Peyer's patch (tissue), 4 donors: Measurements from ENCODE around the gene BRD3. TPM values are rescaled to one million over a fixed set of nuclear protein-coding genes. Genes with fewer than 3 reads are reported as not detected.
A peak's percentile ranks its signal among the peaks of the same experiment; 100 is the strongest.

Experiments
- DNase-seq, 3 donors: peaks; one replicate each; pipeline ENCODE4 v3.0.0-alpha.2; 2017 to 2019
- H3K27ac ChIP-seq, 4 donors: fragments of 200-600 bp; sonication (generic); one replicate each; pipeline ENCODE4 v1.5.1; 2016 to 2019
- H3K27me3 ChIP-seq, 2 donors: fragments of 200-600 bp; sonication (generic); one replicate each; pipeline ENCODE4 v1.5.1; 2019
- H3K36me3 ChIP-seq, 3 donors: fragments of 200-600 bp; sonication (generic); one replicate each; pipeline ENCODE4 v1.5.1; 2016 to 2019
- H3K4me1 ChIP-seq, 4 donors: fragments of 200-600 bp; sonication (generic); one replicate each; pipeline ENCODE4 v1.5.1; 2016 to 2019
- H3K4me3 ChIP-seq, 4 donors: fragments of 200-600 bp; sonication (generic); 1 replicate in 3 of 4; 2 replicates in 1 of 4; pipeline ENCODE4 v1.5.1; 2016 to 2019; ENCODE audit warnings: mild to moderate bottlenecking in 1 of 4
- H3K9me3 ChIP-seq, 4 donors: fragments of 200-600 bp; sonication (generic); one replicate each; pipeline ENCODE4 v1.5.1; 2016 to 2019; ENCODE audit warnings: mild to moderate bottlenecking in 1 of 4
- POLR2A ChIP-seq, 2 donors: fragments of 450-650 bp; IDR thresholded peaks; one replicate each; pipeline ENCODE4 v1.5.1; 2017; ENCODE audit warnings: antibody characterized with exemption in 2 of 2, mild to moderate bottlenecking in 2 of 2, moderate library complexity in 2 of 2
- total RNA-seq, 4 donors: library from RNA; depleted of rRNA; stranded (reverse); fragments of >200 nt; gene quantifications; one replicate each; pipeline ENCODE4 v1.1.0, GENCODE V29; 2016
- TF ChIP-seq, protein P1 (sequence below), 6 experiments: fragments of 450-650 bp in 4 of 6; fragments of 200-600 bp in 2 of 6; sonication (generic) in 1 of 6; IDR thresholded peaks; one replicate each; pipeline ENCODE4 v1.5.1; 2017 to 2019; ENCODE audit warnings: antibody characterized with exemption in 6 of 6, mild to moderate bottlenecking in 3 of 6, moderate library complexity in 1 of 6

Gene BRD3
- total RNA-seq, 4 donors from 2014 or later, result 16.3 to 57.8 (median 35.0) TPM

DNA sequence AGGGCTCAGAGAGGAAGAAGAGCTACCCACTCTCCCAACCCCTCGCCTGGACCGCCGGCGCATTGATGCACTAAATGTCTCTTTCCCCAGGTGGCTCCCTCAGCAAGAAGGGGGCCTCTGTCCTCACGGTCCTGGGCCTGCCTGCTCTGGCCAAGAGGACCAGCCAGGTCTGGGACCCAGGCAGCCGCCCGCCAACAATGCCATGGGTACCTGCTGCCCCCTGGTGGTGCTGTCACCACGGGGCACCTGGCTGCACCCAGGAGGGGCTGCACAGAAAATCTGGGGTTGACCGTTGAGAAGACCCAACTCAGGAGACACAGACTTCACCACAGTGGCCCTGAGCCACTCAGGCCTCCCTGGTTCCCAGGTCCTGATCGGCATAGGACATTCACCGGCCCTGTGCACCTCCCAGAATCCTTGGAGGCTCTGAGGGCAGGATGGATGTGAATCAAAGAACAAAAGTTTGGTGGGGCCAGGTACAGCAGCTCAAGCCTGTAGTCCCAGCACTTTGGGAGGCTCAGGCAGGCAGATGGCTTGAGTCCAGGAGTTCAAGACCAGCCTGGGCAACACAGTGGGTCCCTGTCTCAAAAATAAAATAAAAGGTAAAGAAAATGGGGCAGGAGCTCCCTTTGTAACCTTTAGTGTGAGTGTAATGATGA is 73.3 kb downstream of the BRD3 start:
- TF ChIP-seq, protein P1, sequence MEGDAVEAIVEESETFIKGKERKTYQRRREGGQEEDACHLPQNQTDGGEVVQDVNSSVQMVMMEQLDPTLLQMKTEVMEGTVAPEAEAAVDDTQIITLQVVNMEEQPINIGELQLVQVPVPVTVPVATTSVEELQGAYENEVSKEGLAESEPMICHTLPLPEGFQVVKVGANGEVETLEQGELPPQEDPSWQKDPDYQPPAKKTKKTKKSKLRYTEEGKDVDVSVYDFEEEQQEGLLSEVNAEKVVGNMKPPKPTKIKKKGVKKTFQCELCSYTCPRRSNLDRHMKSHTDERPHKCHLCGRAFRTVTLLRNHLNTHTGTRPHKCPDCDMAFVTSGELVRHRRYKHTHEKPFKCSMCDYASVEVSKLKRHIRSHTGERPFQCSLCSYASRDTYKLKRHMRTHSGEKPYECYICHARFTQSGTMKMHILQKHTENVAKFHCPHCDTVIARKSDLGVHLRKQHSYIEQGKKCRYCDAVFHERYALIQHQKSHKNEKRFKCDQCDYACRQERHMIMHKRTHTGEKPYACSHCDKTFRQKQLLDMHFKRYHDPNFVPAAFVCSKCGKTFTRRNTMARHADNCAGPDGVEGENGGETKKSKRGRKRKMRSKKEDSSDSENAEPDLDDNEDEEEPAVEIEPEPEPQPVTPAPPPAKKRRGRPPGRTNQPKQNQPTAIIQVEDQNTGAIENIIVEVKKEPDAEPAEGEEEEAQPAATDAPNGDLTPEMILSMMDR (IDR thresholded peaks at IDR 0.05), result peak; percentile 95 to 99 (median 98)
- TF ChIP-seq POLR2A (IDR thresholded peaks at IDR 0.05), result no peak
- H3K27me3 ChIP-seq, result no peaks in the 10 kb centered on the region
- peaks cover 0 to 32% (median 18%) of the 10 kb centered on the region in 4 donors for H3K4me1 ChIP-seq
- peak; percentile 82 to 91 (median 91) for DNase-seq
- no peaks in the 10 kb centered on the region for H3K36me3 ChIP-seq
- H3K9me3 ChIP-seq, result no peaks in the 10 kb centered on the region
- H3K4me3 ChIP-seq, result no peak overlapping the region
- peak overlapping the region in 1 of 4 donors; percentile 95 for H3K27ac ChIP-seq

- Histone ChIP-seq H3K27me3 (no peaks in the 10 kb centered on the region), H3K27ac (peak overlapping the region; percentile 88 to 95 (median 92)), H3K4me1 (peaks cover 0 to 32% (median 18%) of the 10 kb centered on the region in 4 donors), H3K36me3 (no peaks in the 10 kb centered on the region), H3K4me3 (peak overlapping the region; percentile 59 to 94 (median 90)), H3K9me3 (no peaks in the 10 kb centered on the region)
- DNase-seq, result peak in 1 of 3 donors; percentile 52
- TF ChIP-seq, protein P1 (IDR thresholded peaks at IDR 0.05), result no peak
- no peak for TF ChIP-seq POLR2A (IDR thresholded peaks at IDR 0.05)
These were observed 74.1 kb downstream of the BRD3 start for GRCh38 chr9:133993635-133994253.

- Histone ChIP-seq H3K4me1 (peaks cover 0 to 32% (median 18%) of the 10 kb centered on the region in 4 donors), H3K27ac (peak overlapping the region; percentile 88 to 95 (median 92)), H3K4me3 (peak overlapping the region; percentile 59 to 94 (median 90)), H3K27me3 (no peaks in the 10 kb centered on the region), H3K9me3 (no peaks in the 10 kb centered on the region), H3K36me3 (no peaks in the 10 kb centered on the region)
- peak; percentile 85 to 91 (median 91) for DNase-seq
- peak in 1 of 2 donors; percentile 56 for TF ChIP-seq POLR2A (IDR thresholded peaks at IDR 0.05)
- TF ChIP-seq, protein P1 (IDR thresholded peaks at IDR 0.05), result peak in 5 of 6 experiments; percentile 12 to 54 (median 44)
These were observed 74.8 kb downstream of the BRD3 start for GRCh38 chr9:133992780-133993634.

GRCh38 chr9:133991964-133992779 is 75.7 kb downstream of the BRD3 start, which contains the start of gene VAV2:
TSS of gene VAV2 (minus strand) at chr9:133992324. CDS start at chr9:133992278, 46 bp downstream.
- peaks cover 0 to 32% (median 18%) of the 10 kb centered on the region in 4 donors for H3K4me1 ChIP-seq
- peak; percentile 54 to 59 for TF ChIP-seq POLR2A (IDR thresholded peaks at IDR 0.05)
- TF ChIP-seq, protein P1 (IDR thresholded peaks at IDR 0.05), result peak in 1 of 6 experiments; percentile 1
- no peaks in the 10 kb centered on the region for H3K36me3 ChIP-seq
- peak within 1 kb of the TSS; percentile 88 to 95 (median 92) for H3K27ac ChIP-seq
- DNase-seq, result peak; percentile 71 to 85 (median 82)
- no peaks in the 10 kb centered on the region for H3K9me3 ChIP-seq
- H3K27me3 ChIP-seq, result no peaks in the 10 kb centered on the region
- H3K4me3 ChIP-seq, result peak within 1 kb of the TSS; percentile 59 to 94 (median 90)
